Measurements from ENCODE around the gene IKZF2.

DNA sequence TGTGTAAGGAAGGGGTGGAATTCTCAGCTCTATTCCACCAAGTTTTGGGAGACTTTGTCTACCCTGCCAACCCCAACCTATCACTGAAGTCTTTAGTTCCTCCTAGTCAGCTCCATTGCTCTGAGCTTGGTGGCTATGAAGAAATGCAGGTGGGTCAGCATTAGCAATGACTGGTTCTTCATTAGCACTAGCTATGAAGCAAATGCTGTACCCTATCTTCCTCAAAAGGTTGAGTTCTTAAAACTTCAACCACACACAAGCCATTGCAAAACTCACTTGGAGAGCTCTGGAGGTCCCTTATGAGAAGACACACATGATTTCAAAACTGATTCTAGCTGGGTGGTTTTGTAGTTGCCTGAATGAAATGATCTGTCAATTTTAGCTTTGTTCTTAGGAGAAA lies 193.8 kb downstream of the IKZF2 start:
- TF ChIP-seq, protein P1, sequence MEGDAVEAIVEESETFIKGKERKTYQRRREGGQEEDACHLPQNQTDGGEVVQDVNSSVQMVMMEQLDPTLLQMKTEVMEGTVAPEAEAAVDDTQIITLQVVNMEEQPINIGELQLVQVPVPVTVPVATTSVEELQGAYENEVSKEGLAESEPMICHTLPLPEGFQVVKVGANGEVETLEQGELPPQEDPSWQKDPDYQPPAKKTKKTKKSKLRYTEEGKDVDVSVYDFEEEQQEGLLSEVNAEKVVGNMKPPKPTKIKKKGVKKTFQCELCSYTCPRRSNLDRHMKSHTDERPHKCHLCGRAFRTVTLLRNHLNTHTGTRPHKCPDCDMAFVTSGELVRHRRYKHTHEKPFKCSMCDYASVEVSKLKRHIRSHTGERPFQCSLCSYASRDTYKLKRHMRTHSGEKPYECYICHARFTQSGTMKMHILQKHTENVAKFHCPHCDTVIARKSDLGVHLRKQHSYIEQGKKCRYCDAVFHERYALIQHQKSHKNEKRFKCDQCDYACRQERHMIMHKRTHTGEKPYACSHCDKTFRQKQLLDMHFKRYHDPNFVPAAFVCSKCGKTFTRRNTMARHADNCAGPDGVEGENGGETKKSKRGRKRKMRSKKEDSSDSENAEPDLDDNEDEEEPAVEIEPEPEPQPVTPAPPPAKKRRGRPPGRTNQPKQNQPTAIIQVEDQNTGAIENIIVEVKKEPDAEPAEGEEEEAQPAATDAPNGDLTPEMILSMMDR (IDR thresholded peaks at IDR 0.05), result no peak
- TF ChIP-seq POLR2A (IDR thresholded peaks at IDR 0.05), result no peak
